AG10803 (cell line): ENCODE results near the gene B3GALT6.

Experiments
- DNase-seq: peaks from one replicate; pipeline ENCODE4 v3.0.0; 2010; ENCODE audit warnings: low read depth
- H3K4me3 ChIP-seq: 2 replicates; pipeline ENCODE4 v1.5.1; 2011; ENCODE audit warnings: mild to moderate bottlenecking, low read length, control low read depth
- CTCF ChIP-seq: conservative IDR thresholded peaks from 2 replicates; pipeline ENCODE4 v1.5.1; 2011; ENCODE audit warnings: mild to moderate bottlenecking, low read length, control low read depth, inconsistent platforms

The B3GALT6 gene

GRCh38 chr1:1207571-1207892 is 24.5 kb upstream of the B3GALT6 start:
- H3K4me3 ChIP-seq: no peak overlapping the region
- no peak for TF ChIP-seq CTCF
- DNase-seq: no peak

- DNase-seq: no peak
- no peak overlapping the region; the same call in 1 of the 2 replicates for H3K4me3 ChIP-seq
- no peak for TF ChIP-seq CTCF
Measured at GRCh38 chr1:1208713-1209433, 23.2 kb upstream of the B3GALT6 start.

- H3K4me3 ChIP-seq: no peak overlapping the region
- TF ChIP-seq CTCF: no peak
- no peak for DNase-seq
Measured at GRCh38 chr1:1210726-1211540, 21.1 kb upstream of the B3GALT6 start.

GRCh38 chr1:1211541-1212441 is 20.2 kb upstream of the B3GALT6 start:
- H3K4me3 ChIP-seq: no peak overlapping the region

GRCh38 chr1:1212780-1213344 is 19.2 kb upstream of the B3GALT6 start:
- no peak for TF ChIP-seq CTCF
- no peak for DNase-seq
- H3K4me3 ChIP-seq: no peak overlapping the region

More at GRCh38 chr1:1211541-1212441, 20.2 kb upstream of the B3GALT6 start:
- TF ChIP-seq CTCF: no peak
- DNase-seq: no peak

GRCh38 chr1:1213345-1214265 is 18.4 kb upstream of the B3GALT6 start, which contains the start of gene TNFRSF4:
Gene TNFRSF4, minus strand, starts transcription at chr1:1214153. Its CDS starts 26 bp downstream, at chr1:1214127.
- TF ChIP-seq CTCF: no peak

More at GRCh38 chr1:1213345-1214265, 18.4 kb upstream of the B3GALT6 start, which contains the start of gene TNFRSF4:
- no peak for DNase-seq
- no peak within 1 kb of the TSS for H3K4me3 ChIP-seq
